WERI-Rb-1 (cell line): ENCODE results near the gene KRT85.

ENCODE experiments used
- DNase-seq: peaks from one replicate; pipeline ENCODE4 v3.0.0-alpha.2; 2020
- H3K27ac ChIP-seq: fragments of 250-450 bp; sonication (Bioruptor Pico); 2 replicates; pipeline ENCODE4 v1.5.1; 2020; ENCODE audit warnings: mild to moderate bottlenecking, moderate library complexity
- H3K27me3 ChIP-seq: fragments of 250-450 bp; sonication (Bioruptor Pico); 2 replicates; pipeline ENCODE4 v1.5.1; 2021; ENCODE audit warnings: mild to moderate bottlenecking, low read depth, moderate library complexity; ENCODE audit not compliant: insufficient read depth, severe bottlenecking
- H3K36me3 ChIP-seq: fragments of 250-450 bp; sonication (Bioruptor Pico); 2 replicates; pipeline ENCODE4 v1.5.1; 2020; ENCODE audit warnings: mild to moderate bottlenecking, moderate library complexity
- H3K4me3 ChIP-seq: 2 replicates; pipeline ENCODE4 v1.5.1; 2011; ENCODE audit warnings: low read depth, mild to moderate bottlenecking, control low read depth, low read length
- H3K9me3 ChIP-seq: fragments of 250-450 bp; sonication (Bioruptor Pico); 2 replicates; pipeline ENCODE4 v1.5.1; 2021; ENCODE audit warnings: mild to moderate bottlenecking, moderate library complexity; ENCODE audit not compliant: severe bottlenecking
- CTCF ChIP-seq: IDR thresholded peaks from 2 replicates; pipeline ENCODE4 v1.5.1; 2011; ENCODE audit warnings: low read depth, mild to moderate bottlenecking, control low read depth, inconsistent platforms, low read length

The KRT85 gene

GRCh38 chr12:52343550-52343949 is 23.7 kb downstream of the KRT85 start:
- Histone ChIP-seq H3K27me3 (no peaks in the 10 kb centered on the region), H3K36me3 (no peaks in the 10 kb centered on the region), H3K27ac (no peak overlapping the region), H3K9me3 (peaks cover 13% of the 10 kb centered on the region), H3K4me3 (no peak overlapping the region)
- no peak for DNase-seq
- TF ChIP-seq CTCF = no peak

- DNase-seq = no peak
- no peak for TF ChIP-seq CTCF
- no peaks in the 10 kb centered on the region for H3K27me3 ChIP-seq
- peaks cover 13% of the 10 kb centered on the region for H3K9me3 ChIP-seq
- H3K4me3 ChIP-seq = no peak overlapping the region
- no peak overlapping the region for H3K27ac ChIP-seq
- no peaks in the 10 kb centered on the region for H3K36me3 ChIP-seq
These were observed 24.3 kb downstream of the KRT85 start for GRCh38 chr12:52342781-52343490.

GRCh38 chr12:52341066-52341580 is 26.2 kb downstream of the KRT85 start:
- DNase-seq = no peak
- no peak for TF ChIP-seq CTCF
- Histone ChIP-seq H3K9me3 (peaks cover 13% of the 10 kb centered on the region), H3K4me3 (no peak overlapping the region), H3K27ac (no peak overlapping the region), H3K36me3 (no peaks in the 10 kb centered on the region), H3K27me3 (no peaks in the 10 kb centered on the region)

GRCh38 chr12:52338241-52338960 is 28.9 kb downstream of the KRT85 start:
- no peaks in the 10 kb centered on the region for H3K36me3 ChIP-seq
- H3K9me3 ChIP-seq = peaks cover 7% of the 10 kb centered on the region
- no peak overlapping the region for H3K27ac ChIP-seq
- no peak for TF ChIP-seq CTCF
- no peak overlapping the region for H3K4me3 ChIP-seq
- H3K27me3 ChIP-seq = no peaks in the 10 kb centered on the region
- DNase-seq = peak; percentile 65

GRCh38 chr12:52337054-52337453 is 30.2 kb downstream of the KRT85 start:
- Histone ChIP-seq H3K27me3 (no peaks in the 10 kb centered on the region), H3K4me3 (no peak overlapping the region), H3K36me3 (no peaks in the 10 kb centered on the region), H3K27ac (no peak overlapping the region), H3K9me3 (no peaks in the 10 kb centered on the region)
- DNase-seq = no peak
- no peak for TF ChIP-seq CTCF
